Pancreas (tissue), 10 donors: Measurements from ENCODE around the gene MIDN. TPM values are rescaled to one million over a fixed set of nuclear protein-coding genes. Genes with fewer than 3 reads are reported as not detected.
A peak's percentile ranks its signal among the peaks of the same experiment; 100 is the strongest.

ENCODE experiments used
- ATAC-seq, 4 donors: fragments of 200-7000 bp; cut with Tn5 transposase; one replicate each; pipeline versions ENCODE4 v1.8.0 to v1.9.1; 2020; ENCODE audit warnings: mild to moderate bottlenecking in 4 of 4, moderate library complexity in 4 of 4
- DNase-seq, 6 donors: peaks; one replicate each; pipeline ENCODE4 v3.0.0-alpha.2; 2020
- FAIRE-seq: peaks from 2 replicates; lab custom pipeline; 2012; peaks lifted over from hg19 to GRCh38; lab: Jason Lieb, UNC
- H3K27ac ChIP-seq, 4 donors: fragments of 200-600 bp; sonication (generic); 1 replicate in 3 of 4; 2 replicates in 1 of 4; pipeline versions ENCODE4 v1.5.0 to v1.8.0; 2020
- H3K27me3 ChIP-seq, 4 donors: fragments of 200-600 bp; one replicate each; pipeline ENCODE4 v1.8.0; 2021
- H3K36me3 ChIP-seq, 3 donors: fragments of 200-600 bp; sonication (generic) in 1 of 3; one replicate each; pipeline versions ENCODE4 v1.5.0 to v1.8.0; 2020 to 2021
- H3K4me1 ChIP-seq, 3 donors: fragments of 200-600 bp; one replicate each; pipeline ENCODE4 v1.8.0; 2021
- H3K4me3 ChIP-seq, 4 donors: fragments of 200-600 bp; sonication (generic) in 2 of 4; one replicate each; pipeline versions ENCODE4 v1.5.0 to v1.8.0; 2020 to 2021
- H3K9me3 ChIP-seq, 4 donors: fragments of 200-600 bp; one replicate each; pipeline ENCODE4 v1.8.0; 2021
- WGBS, 2 donors: extraction: QIAGEN DNeasy Blood & Tissue Kit; methylation state at CpG; one replicate each; pipeline ENCODE4 v1.1.7; 2013; 5-methylcytosine and 5-hydroxymethylcytosine counted together
- intact Hi-C, 3 donors: fragments of 100-400 bp; cut with DNase I; formaldehyde crosslinking; loops; one replicate each; pipeline versions ENCODE4 v1.11.1 to v1.14.2; 2022
- polyA plus RNA-seq, 2 donors: library from polyadenylated mRNA; stranded (reverse); fragments of 200-250 nt; gene quantifications; one replicate each; pipeline ENCODE4 v1.2.3, GENCODE V29; 2013
- total RNA-seq, 6 donors: library from RNA; stranded (reverse); fragmentation: NEBNext Ultra II Directional in 4 of 6; extraction: Animal tissue kit (Norgen Biotek cat#: 25700) in 4 of 6; gene quantifications; one replicate each; pipeline versions ENCODE4 v1.2.1 to v1.2.4, GENCODE V29; 2021 to 2023
- TF ChIP-seq, protein P1 (sequence below), 4 donors: fragments of 200-600 bp; sonication (generic) in 3 of 4; IDR thresholded peaks; one replicate each; pipeline versions ENCODE4 v1.5.0 to v1.8.0; 2021; ENCODE audit warnings: antibody characterized with exemption in 4 of 4
- donor health status: healthy with polysubstance abuse.
- donor health status: DM: no; HTN: no; CAD: no; lungs with moderate emphysema.
- donor health status: DM: no; HTN: no; CAD: no.
- donor health status: control.
- donor health status: control.
- donor health status: Bipolar disorder and iron deficiency.
- donor health status: DM: yes; HTN: yes; CAD: no.
- donor health status: DM: no; HTN: no; CAD: no.
- donor health status: DM: no; HTN: no; CAD: no.
- donor health status: DM: yes; HTN: yes; CAD: no.

MIDN gene
- total and polyA plus RNA-seq, 8 donors = 32.1 to 78.0 (median 44.4) TPM

DNA sequence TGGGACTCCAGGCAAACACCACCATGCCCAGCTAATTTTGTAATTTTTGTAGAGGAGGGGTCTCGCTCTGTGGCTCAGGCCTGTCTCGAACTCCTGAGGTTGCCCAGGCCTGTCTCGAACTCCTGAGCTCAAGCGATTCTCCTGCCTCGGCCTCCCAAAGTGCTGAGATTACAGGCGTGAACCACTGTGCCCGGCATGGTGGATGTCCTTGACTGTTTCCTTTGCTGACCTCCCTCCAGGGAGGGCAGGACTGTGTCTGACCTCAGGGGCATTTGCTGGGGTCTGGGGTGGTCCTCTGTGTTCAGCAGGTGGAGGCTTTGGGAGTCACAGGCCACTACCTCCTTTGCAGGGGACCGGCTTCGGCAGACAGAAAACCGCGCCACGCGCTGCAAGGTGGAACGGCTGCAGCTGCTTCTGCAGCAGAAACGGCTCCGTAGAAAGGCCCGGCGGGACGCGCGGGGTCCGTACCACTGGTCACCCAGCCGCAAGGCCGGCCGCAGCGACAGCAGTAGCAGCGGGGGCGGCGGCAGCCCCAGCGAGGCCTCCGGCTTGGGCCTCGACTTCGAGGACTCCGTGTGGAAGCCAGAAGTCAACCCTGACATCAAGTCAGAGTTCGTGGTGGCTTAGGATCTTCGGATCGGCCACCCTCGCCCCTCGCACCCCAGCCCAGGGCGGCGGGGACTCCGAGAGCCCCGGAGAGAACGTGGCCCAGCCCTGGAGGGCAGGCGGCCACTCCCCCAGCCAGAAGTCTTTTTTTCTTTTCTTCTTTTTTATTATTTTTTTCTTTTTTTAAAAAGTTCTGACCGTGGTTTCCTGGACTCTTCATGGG, 8.5 kb downstream of the MIDN start:
- Histone ChIP-seq H3K36me3 (peaks cover 8 to 40% (median 34%) of the 10 kb centered on the region in 3 donors), H3K27ac (peak overlapping the region in 2 of 4 donors; percentile 5 to 8), H3K9me3 (no peaks in the 10 kb centered on the region), H3K4me3 (no peak overlapping the region), H3K27me3 (no peaks in the 10 kb centered on the region), H3K4me1 (peaks cover 12 to 69% (median 30%) of the 10 kb centered on the region in 3 donors)
- intact Hi-C loops = no loop called here
- 88 to 89% methylated on average over 46 of the region's 46 CpGs for WGBS, 2 donors
- ATAC-seq = no peak
- peak in 1 of 6 donors; percentile 30 for DNase-seq
- FAIRE-seq = no peak
- TF ChIP-seq, protein P1, sequence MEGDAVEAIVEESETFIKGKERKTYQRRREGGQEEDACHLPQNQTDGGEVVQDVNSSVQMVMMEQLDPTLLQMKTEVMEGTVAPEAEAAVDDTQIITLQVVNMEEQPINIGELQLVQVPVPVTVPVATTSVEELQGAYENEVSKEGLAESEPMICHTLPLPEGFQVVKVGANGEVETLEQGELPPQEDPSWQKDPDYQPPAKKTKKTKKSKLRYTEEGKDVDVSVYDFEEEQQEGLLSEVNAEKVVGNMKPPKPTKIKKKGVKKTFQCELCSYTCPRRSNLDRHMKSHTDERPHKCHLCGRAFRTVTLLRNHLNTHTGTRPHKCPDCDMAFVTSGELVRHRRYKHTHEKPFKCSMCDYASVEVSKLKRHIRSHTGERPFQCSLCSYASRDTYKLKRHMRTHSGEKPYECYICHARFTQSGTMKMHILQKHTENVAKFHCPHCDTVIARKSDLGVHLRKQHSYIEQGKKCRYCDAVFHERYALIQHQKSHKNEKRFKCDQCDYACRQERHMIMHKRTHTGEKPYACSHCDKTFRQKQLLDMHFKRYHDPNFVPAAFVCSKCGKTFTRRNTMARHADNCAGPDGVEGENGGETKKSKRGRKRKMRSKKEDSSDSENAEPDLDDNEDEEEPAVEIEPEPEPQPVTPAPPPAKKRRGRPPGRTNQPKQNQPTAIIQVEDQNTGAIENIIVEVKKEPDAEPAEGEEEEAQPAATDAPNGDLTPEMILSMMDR (IDR thresholded peaks at IDR 0.05) = no peak

DNA sequence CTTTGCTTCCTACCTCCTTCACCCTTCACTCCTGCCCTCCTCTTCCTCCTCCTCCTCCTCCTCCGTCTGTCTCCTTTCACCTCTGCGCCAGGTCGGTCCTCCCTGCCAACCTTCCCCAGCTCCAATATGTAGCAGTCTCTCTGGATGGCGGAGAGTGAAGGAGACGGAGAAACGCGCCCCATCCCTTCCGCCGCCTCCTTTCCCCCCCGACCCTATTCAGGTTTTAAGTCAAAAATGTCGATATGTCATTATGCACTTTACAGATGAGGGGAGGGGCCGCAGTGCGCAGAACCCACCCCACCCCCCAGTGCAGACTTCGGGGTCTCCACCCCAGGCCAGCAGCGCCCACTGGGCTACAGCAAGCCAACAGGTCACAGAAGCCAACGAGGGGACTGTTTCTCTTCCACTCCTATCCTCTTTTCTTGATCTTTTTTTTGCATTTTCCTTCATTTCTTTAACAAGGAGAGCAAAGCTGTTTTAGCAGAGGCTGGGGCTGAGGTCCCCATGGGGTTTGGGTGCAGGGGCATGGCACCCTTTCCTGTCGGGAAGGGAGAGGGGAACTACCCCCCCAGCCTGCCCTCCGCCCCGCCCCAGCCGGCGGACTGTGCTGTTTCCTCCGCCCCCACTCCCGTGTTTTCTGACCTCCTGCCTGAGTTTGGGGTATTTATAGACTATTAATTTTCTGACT, 9.2 kb downstream of the MIDN start:
- peaks cover 18 to 76% (median 38%) of the 10 kb centered on the region in 3 donors for H3K4me1 ChIP-seq
- H3K9me3 ChIP-seq = no peaks in the 10 kb centered on the region
- TF ChIP-seq, protein P1 (IDR thresholded peaks at IDR 0.05) = no peak
- no peaks in the 10 kb centered on the region for H3K27me3 ChIP-seq
- FAIRE-seq (no peak), ATAC-seq (no peak), DNase-seq (no peak)
- H3K36me3 ChIP-seq = peaks cover 8 to 40% (median 34%) of the 10 kb centered on the region in 3 donors
- WGBS, 2 donors = 71 to 73% methylated on average over 22 to 23 of the region's 23 CpGs
- intact Hi-C loops = no loop called here
- H3K4me3 ChIP-seq = no peak overlapping the region
- H3K27ac ChIP-seq = peak overlapping the region in 3 of 4 donors; percentile 30 to 96 (median 38)

DNA sequence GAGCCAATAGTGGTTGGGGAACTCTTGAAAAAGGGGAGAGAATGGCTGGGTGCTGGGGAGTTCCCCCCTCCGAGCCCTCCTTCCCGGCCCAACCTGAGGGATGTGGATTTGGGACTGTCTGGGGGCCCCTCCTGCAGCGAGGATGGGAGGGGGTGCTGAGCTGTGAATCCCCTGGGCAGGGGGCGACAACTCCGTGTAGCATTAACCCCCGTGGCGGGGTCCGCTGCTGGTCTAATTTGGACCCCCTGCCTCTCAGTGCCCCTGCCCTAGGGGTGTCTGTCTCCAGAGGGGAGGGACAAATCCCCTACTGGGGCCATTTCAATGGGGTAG, 9.7 kb downstream of the MIDN start:
- TF ChIP-seq, protein P1 (IDR thresholded peaks at IDR 0.05) = no peak
- 77 to 89% methylated on average over 8 of the region's 8 CpGs for WGBS, 2 donors
- intact Hi-C loops = no loop called here
- FAIRE-seq (no peak), DNase-seq (no peak), ATAC-seq (no peak)
- H3K4me3 ChIP-seq = no peak overlapping the region
- H3K27ac ChIP-seq = peak overlapping the region in 3 of 4 donors; percentile 30 to 96 (median 38)
- peaks cover 8 to 40% (median 34%) of the 10 kb centered on the region in 3 donors for H3K36me3 ChIP-seq
- H3K4me1 ChIP-seq = peaks cover 22 to 81% (median 41%) of the 10 kb centered on the region in 3 donors
- H3K27me3 ChIP-seq = no peaks in the 10 kb centered on the region
- no peaks in the 10 kb centered on the region for H3K9me3 ChIP-seq

DNA sequence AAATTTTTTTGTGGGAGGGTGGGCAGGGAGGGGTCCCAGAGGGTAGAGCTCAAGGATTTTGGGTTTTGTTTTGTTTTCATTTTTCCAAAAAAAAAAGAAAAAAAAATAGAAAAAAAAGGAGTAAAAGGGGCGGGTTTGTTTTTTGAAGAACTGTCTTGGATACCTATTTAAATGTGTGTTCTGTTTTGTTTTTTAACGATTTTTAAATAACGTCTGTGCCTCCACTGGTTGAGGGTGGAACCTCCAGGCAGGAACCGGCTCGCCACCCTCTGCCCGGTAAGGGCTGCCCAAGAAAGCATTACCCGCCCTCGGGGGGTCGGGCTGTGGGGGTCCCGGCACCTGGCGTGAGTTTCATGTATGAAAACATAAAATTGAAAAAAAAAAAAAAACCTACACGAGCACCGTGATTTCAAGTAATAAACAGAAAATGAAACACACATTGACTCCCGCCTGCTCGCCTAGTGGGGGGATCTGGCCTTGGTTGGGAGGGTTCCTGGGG, 10.4 kb downstream of the MIDN start:
- Histone ChIP-seq H3K36me3 (peaks cover 8 to 40% (median 33%) of the 10 kb centered on the region in 3 donors), H3K9me3 (no peaks in the 10 kb centered on the region), H3K4me1 (peaks cover 17 to 80% (median 37%) of the 10 kb centered on the region in 3 donors), H3K27ac (peak overlapping the region; percentile 95 to 98 (median 97)), H3K4me3 (peak overlapping the region in 1 of 4 donors; percentile 14), H3K27me3 (no peaks in the 10 kb centered on the region)
- TF ChIP-seq, protein P1 (IDR thresholded peaks at IDR 0.05) = no peak
- DNase-seq (no peak), FAIRE-seq (no peak), ATAC-seq (no peak)
- 35 to 48% methylated on average over 15 of the region's 15 CpGs for WGBS, 2 donors
- intact Hi-C loops = no loop called here
